ENCODE data around the gene EIF4E3.

DNA sequence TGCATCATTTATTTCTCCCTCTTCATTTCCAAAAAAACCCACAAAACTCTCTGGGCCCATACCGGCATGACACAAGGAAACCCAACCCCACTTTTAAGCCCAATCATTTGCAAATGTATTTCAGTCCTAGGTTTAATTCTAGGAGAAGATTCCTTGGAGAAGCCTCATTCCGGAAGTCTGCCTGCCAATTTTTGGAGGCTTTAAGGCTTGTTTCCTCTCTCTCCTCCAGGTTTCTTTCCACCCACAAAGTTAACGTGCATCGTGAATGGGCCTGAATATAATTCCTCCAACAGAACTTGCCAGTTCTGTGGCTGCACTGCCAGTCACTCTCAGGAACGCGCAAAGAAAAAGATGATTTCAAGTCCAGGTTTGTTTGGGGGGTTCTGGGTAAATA, 71.8 kb downstream of the EIF4E3 start:
- TF ChIP-seq, protein P1, sequence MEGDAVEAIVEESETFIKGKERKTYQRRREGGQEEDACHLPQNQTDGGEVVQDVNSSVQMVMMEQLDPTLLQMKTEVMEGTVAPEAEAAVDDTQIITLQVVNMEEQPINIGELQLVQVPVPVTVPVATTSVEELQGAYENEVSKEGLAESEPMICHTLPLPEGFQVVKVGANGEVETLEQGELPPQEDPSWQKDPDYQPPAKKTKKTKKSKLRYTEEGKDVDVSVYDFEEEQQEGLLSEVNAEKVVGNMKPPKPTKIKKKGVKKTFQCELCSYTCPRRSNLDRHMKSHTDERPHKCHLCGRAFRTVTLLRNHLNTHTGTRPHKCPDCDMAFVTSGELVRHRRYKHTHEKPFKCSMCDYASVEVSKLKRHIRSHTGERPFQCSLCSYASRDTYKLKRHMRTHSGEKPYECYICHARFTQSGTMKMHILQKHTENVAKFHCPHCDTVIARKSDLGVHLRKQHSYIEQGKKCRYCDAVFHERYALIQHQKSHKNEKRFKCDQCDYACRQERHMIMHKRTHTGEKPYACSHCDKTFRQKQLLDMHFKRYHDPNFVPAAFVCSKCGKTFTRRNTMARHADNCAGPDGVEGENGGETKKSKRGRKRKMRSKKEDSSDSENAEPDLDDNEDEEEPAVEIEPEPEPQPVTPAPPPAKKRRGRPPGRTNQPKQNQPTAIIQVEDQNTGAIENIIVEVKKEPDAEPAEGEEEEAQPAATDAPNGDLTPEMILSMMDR (conservative IDR thresholded peaks at IDR 0.05 in 1 of 2, IDR thresholded peaks at IDR 0.05 in 1 of 2; ENCODE audit: low read depth in 1 of 2, low read length in 2 of 2): no peak
- TF ChIP-seq EZH2 (IDR thresholded peaks at IDR 0.05; ENCODE audit: low read length, missing control alignments): no peak
